Measurements from ENCODE around the gene ZNRF1.

GRCh38 chr16:74951681-74952080 lies 47.1 kb upstream of the ZNRF1 start:
- no peak for TF ChIP-seq CTCF (IDR thresholded peaks at IDR 0.05)
- no peak for TF ChIP-seq EP300 (IDR thresholded peaks at IDR 0.05)
- TF ChIP-seq POLR2AphosphoS5 (IDR thresholded peaks at IDR 0.05), result no peak
- TF ChIP-seq POLR2A (IDR thresholded peaks at IDR 0.05), result no peak

Measured in suprapubic skin (tissue), 4 donors.